Right lobe of liver (tissue), 6 donors: ENCODE results near the gene SF3A2. TPM values are rescaled to one million over a fixed set of nuclear protein-coding genes. Genes with fewer than 3 reads are reported as not detected.

ENCODE experiments used
- ATAC-seq, 4 donors: fragments of 200-7000 bp; cut with Tn5 transposase; one replicate each; pipeline ENCODE4 v1.9.1; 2020; ENCODE audit warnings: mild to moderate bottlenecking in 4 of 4, moderate library complexity in 4 of 4
- DNase-seq, 3 donors: peaks; one replicate each; pipeline ENCODE4 v3.0.0-alpha.2; 2020
- H3K27ac ChIP-seq, 3 donors: fragments of 200-600 bp; one replicate each; pipeline ENCODE4 v1.8.0; 2022
- H3K27me3 ChIP-seq, 2 donors: fragments of 200-600 bp; one replicate each; pipeline ENCODE4 v1.8.0; 2022
- H3K36me3 ChIP-seq, 4 donors: fragments of 200-600 bp; sonication (generic) in 1 of 4; one replicate each; pipeline versions ENCODE4 v1.5.1 to v1.8.0; 2017 to 2022; ENCODE audit warnings: control low read depth in 1 of 4
- H3K4me1 ChIP-seq, 4 donors: fragments of 200-600 bp; sonication (generic) in 1 of 4; one replicate each; pipeline versions ENCODE4 v1.5.1 to v1.8.0; 2017 to 2022; ENCODE audit warnings: control low read depth in 1 of 4
- H3K4me3 ChIP-seq, 3 donors: fragments of 200-600 bp; one replicate each; pipeline ENCODE4 v1.8.0; 2022
- H3K9me3 ChIP-seq, 4 donors: fragments of 200-600 bp; sonication (generic) in 1 of 4; one replicate each; pipeline versions ENCODE4 v1.5.1 to v1.8.0; 2017 to 2022; ENCODE audit warnings: control low read depth in 1 of 4
- POLR2A ChIP-seq: fragments of 450-650 bp; IDR thresholded peaks from one replicate; pipeline ENCODE4 v1.6.1; 2017; ENCODE audit warnings: antibody characterized with exemption, mild to moderate bottlenecking
- WGBS: methylation state at CpG from one replicate; pipeline ENCODE4 v1.1.6; 2018; ENCODE audit warnings: low coverage, low lambda C conversion rate; ENCODE audit not compliant: insufficient coverage; ENCODE audit errors: missing lambda C conversion rate; 5-methylcytosine and 5-hydroxymethylcytosine counted together
- intact Hi-C, 2 donors: fragments of 100-400 bp; cut with DNase I; formaldehyde crosslinking; loops; one replicate each; pipeline versions ENCODE4 v1.11.2 to v1.14.1; 2022
- total RNA-seq, 6 experiments: library from RNA; depleted of rRNA in 2 of 6; stranded (reverse); fragments of >200 nt in 2 of 6; fragmentation: NEBNext Ultra II Directional in 3 of 6; extraction: Animal tissue kit (Norgen Biotek cat#: 25700) in 3 of 6; gene quantifications; one replicate each; pipeline versions ENCODE4 v1.1.0 to v1.2.4, GENCODE V29; 2016 to 2023
- TF ChIP-seq, protein P1 (sequence below), 4 donors: fragments of 200-600 bp in 3 of 4; fragments of 450-650 bp in 1 of 4; IDR thresholded peaks; one replicate each; pipeline versions ENCODE4 v1.5.1 to v1.8.0; 2016 to 2022; ENCODE audit warnings: antibody characterized with exemption in 4 of 4, mild to moderate bottlenecking in 2 of 4
- donor health status: DM: no; HTN: yes; CAD: no.
- donor health status: DM: no; HTN: no; CAD: no.
- donor health status: DM: no; HTN: no; CAD: no.
- donor health status: DM: no; HTN: yes; CAD: no.
- donor health status: DM: no; HTN: yes; CAD: no.

SF3A2 gene
- total RNA-seq, 6 experiments from 2014 or later = 14.0 to 22.1 (median 19.1) TPM

DNA sequence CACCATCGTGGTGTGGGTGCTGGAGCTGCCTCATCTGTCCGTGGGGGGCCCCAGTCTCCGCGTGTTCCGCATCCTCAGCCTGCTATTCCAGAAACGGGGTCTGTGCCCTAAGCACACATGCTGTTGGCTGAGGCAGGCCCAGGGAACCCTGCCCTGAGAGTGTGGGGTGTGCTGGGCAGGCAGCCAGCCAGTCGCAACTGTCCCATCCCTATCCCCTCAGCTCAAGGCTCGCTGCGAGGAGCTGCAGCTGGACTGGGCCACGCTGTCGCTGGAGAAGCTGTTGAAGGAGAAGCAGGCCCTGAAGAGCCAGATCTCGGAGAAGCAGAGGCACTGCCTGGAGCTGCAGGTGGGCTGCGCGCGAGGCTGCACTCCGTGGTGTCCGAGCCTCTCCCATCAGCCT is 22.4 kb upstream of the SF3A2 start:
- intact Hi-C loops = no loop called here
- Histone ChIP-seq H3K4me3 (no peak overlapping the region), H3K4me1 (no peaks in the 10 kb centered on the region), H3K9me3 (no peaks in the 10 kb centered on the region), H3K27ac (no peak overlapping the region), H3K36me3 (peaks cover 0 to 66% (median 23%) of the 10 kb centered on the region in 4 donors), H3K27me3 (no peaks in the 10 kb centered on the region)
- ATAC-seq = no peak
- TF ChIP-seq, protein P1, sequence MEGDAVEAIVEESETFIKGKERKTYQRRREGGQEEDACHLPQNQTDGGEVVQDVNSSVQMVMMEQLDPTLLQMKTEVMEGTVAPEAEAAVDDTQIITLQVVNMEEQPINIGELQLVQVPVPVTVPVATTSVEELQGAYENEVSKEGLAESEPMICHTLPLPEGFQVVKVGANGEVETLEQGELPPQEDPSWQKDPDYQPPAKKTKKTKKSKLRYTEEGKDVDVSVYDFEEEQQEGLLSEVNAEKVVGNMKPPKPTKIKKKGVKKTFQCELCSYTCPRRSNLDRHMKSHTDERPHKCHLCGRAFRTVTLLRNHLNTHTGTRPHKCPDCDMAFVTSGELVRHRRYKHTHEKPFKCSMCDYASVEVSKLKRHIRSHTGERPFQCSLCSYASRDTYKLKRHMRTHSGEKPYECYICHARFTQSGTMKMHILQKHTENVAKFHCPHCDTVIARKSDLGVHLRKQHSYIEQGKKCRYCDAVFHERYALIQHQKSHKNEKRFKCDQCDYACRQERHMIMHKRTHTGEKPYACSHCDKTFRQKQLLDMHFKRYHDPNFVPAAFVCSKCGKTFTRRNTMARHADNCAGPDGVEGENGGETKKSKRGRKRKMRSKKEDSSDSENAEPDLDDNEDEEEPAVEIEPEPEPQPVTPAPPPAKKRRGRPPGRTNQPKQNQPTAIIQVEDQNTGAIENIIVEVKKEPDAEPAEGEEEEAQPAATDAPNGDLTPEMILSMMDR (IDR thresholded peaks at IDR 0.05) = no peak
- TF ChIP-seq POLR2A = no peak
- DNase-seq = no peak
- WGBS = 90% methylated on average over 5 of the region's 17 CpGs

DNA sequence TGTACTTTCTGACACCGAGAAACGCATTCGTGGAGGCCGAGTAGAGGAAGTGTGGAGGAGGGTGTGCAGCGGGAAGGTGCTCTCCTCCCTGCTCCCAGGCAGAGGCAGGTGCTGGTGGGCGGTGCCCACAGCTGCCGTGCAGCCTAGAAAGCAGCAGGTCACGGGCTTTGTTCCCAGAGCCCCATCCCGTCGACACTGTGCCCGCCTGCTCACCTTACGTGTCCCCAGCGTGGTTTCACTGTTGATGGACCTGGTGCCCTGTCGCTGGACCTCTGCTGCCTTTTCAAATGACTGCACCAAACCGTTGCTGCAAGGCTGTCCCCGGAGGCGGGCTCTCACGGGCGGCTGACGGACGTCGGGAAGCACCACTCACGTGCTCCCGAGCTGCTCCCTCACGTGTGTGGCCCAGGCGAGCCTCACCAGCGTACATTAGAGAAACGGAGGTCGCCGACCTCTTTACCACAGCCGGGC is 21.3 kb upstream of the SF3A2 start:
- no peak for DNase-seq
- Histone ChIP-seq H3K4me1 (no peaks in the 10 kb centered on the region), H3K36me3 (peaks cover 0 to 64% (median 24%) of the 10 kb centered on the region in 4 donors), H3K27me3 (no peaks in the 10 kb centered on the region), H3K9me3 (no peaks in the 10 kb centered on the region), H3K4me3 (no peak overlapping the region), H3K27ac (no peak overlapping the region)
- ATAC-seq = no peak
- intact Hi-C loops = no loop called here
- WGBS = 82% methylated on average over 13 of the region's 31 CpGs
- TF ChIP-seq, protein P1 (IDR thresholded peaks at IDR 0.05) = no peak
- TF ChIP-seq POLR2A = no peak

DNA sequence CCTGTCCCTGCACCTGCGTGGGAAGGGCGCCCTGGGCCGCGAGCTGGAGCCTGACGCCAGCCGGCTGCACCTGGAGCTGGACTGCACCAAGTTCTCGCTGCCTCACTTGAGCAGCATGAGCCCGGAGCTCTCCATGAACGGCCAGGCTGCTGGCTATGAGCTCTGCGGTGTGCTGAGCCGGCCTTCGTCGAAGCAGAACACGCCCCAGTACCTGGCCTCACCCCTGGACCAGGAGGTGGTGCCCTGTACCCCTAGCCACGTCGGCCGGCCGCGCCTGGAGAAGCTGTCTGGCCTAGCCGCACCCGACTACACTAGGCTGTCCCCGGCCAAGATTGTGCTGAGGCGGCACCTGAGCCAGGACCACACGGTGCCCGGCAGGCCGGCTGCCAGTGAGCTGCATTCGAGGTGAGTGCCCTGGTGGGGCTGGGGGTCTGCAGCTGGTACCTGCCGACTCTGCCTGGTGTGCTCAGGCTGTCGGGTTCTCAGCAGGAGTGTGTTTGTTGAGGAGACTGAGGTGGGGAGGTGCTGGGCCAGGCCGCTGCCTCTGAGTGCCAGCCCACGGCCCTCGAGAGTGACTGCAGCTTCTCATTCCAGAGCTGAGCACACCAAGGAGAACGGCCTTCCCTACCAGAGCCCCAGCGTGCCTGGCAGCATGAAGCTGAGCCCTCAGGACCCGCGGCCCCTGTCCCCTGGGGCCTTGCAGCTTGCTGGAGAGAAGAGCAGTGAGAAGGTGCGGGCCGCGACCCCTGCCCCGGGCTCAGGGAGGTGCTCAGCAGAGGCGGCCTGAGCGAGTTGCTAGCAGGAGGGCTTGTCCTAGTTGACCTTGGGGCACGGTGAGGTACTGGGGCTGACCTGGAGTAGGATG is 20.0 kb upstream of the SF3A2 start:
- Histone ChIP-seq H3K4me3 (no peak overlapping the region), H3K27ac (no peak overlapping the region), H3K36me3 (peaks cover 0 to 56% (median 18%) of the 10 kb centered on the region in 4 donors), H3K27me3 (no peaks in the 10 kb centered on the region), H3K4me1 (no peaks in the 10 kb centered on the region), H3K9me3 (no peaks in the 10 kb centered on the region)
- intact Hi-C loops = no loop called here
- no peak for ATAC-seq
- 100% methylated on average over 13 of the region's 43 CpGs for WGBS
- DNase-seq = no peak
- TF ChIP-seq POLR2A = no peak
- TF ChIP-seq, protein P1 (IDR thresholded peaks at IDR 0.05) = no peak

DNA sequence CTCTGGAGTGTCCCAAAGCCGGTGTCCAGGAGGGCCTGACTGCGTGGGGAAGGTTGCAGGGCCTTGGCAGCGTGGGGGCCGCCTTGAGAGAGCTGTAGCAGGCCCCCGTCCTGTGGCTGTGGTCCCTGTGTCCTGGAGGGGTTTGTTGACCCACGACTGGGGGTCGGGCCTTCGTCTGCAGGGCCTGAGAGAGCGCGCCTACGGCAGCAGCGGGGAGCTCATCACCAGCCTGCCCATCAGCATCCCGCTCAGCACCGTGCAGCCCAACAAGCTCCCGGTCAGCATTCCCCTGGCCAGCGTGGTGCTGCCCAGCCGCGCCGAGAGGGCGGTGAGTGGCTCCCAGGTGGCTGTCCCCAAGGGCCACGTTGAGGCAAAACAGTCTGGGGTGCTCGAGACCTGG is 19.0 kb upstream of the SF3A2 start:
- no peaks in the 10 kb centered on the region for H3K9me3 ChIP-seq
- ATAC-seq (no peak), DNase-seq (no peak)
- no peak overlapping the region for H3K27ac ChIP-seq
- no CpG with 5 or more reads among the region's 22 CpGs for WGBS
- H3K27me3 ChIP-seq = no peaks in the 10 kb centered on the region
- H3K36me3 ChIP-seq = peaks cover 0 to 58% (median 15%) of the 10 kb centered on the region in 4 donors
- intact Hi-C loops = no loop called here
- no peak overlapping the region for H3K4me3 ChIP-seq
- H3K4me1 ChIP-seq = no peaks in the 10 kb centered on the region
- TF ChIP-seq, protein P1 (IDR thresholded peaks at IDR 0.05) = no peak
- no peak for TF ChIP-seq POLR2A
